HepG2 (cell line): ENCODE results near the gene ATRIP. TPM values are rescaled to one million over a fixed set of nuclear protein-coding genes. Genes with fewer than 3 reads are reported as not detected.

Source experiments
- CBX1 ChIP-seq: IDR thresholded peaks from one replicate; pipeline ENCODE4 v1.6.1; 2016; ENCODE audit warnings: antibody characterized with exemption, low read depth
- ETV6 ChIP-seq: sonication (generic); formaldehyde crosslinking; conservative IDR thresholded peaks from 2 replicates; pipeline ENCODE4 v1.4.0; 2020; ENCODE audit warnings: missing genetic modification reagents
- FUBP1 ChIP-seq: sonication (generic); formaldehyde crosslinking; IDR thresholded peaks from 2 replicates; pipeline ENCODE4 v1.5.1; 2020; ENCODE audit warnings: missing genetic modification reagents, mild to moderate bottlenecking, borderline replicate concordance
- GABPB1 ChIP-seq: IDR thresholded peaks from 2 replicates; pipeline ENCODE4 v1.6.1; 2016; ENCODE audit warnings: mild to moderate bottlenecking, missing genetic modification reagents, moderate library complexity, missing compliant biosample characterization
- HOXA3 ChIP-seq: sonication (generic); formaldehyde crosslinking; IDR thresholded peaks from 2 replicates; pipeline ENCODE4 v1.5.0; 2020; ENCODE audit warnings: missing genetic modification reagents
- NBN ChIP-seq: fragments of 450-650 bp; conservative IDR thresholded peaks from 2 replicates; pipeline ENCODE4 v1.6.1; 2017
- RBM22 ChIP-seq: fragments of 200-400 bp; formaldehyde crosslinking; optimal IDR thresholded peaks from 2 replicates; pipeline ENCODE3; 2017; ENCODE audit warnings: mild to moderate bottlenecking, low read length, moderate library complexity
- REXO4 ChIP-seq: sonication (generic); formaldehyde crosslinking; IDR thresholded peaks from 2 replicates; pipeline ENCODE4 v1.8.0; 2022; ENCODE audit warnings: missing genetic modification reagents, mild to moderate bottlenecking, borderline replicate concordance
- TEF ChIP-seq: sonication (generic); formaldehyde crosslinking; IDR thresholded peaks from 2 replicates; pipeline ENCODE4 v1.5.0; 2020; ENCODE audit warnings: missing genetic modification reagents
- ZBTB7A ChIP-seq: sonication (generic); formaldehyde crosslinking; IDR thresholded peaks from 2 replicates; pipeline ENCODE4 v1.8.0; 2022; ENCODE audit warnings: mild to moderate bottlenecking, missing genetic modification reagents
- ZFP91 ChIP-seq: sonication (generic); formaldehyde crosslinking; IDR thresholded peaks from 2 replicates; pipeline ENCODE4 v1.9.0; 2022; ENCODE audit warnings: missing genetic modification reagents, mild to moderate bottlenecking, borderline replicate concordance
- ZFX ChIP-seq: sonication (generic); formaldehyde crosslinking; IDR thresholded peaks from 2 replicates; pipeline ENCODE4 v1.4.0; 2020; ENCODE audit warnings: mild to moderate bottlenecking, low read depth, missing genetic modification reagents, moderate library complexity
- ZNF496 ChIP-seq: sonication (generic); formaldehyde crosslinking; IDR thresholded peaks from 2 replicates; pipeline ENCODE4 v1.8.1; 2023; ENCODE audit warnings: mild to moderate bottlenecking, moderate library complexity, missing genetic modification reagents; ENCODE audit not compliant: insufficient replicate concordance
- ZNF609 ChIP-seq: sonication (generic); formaldehyde crosslinking; IDR thresholded peaks from 2 replicates; pipeline ENCODE4 v1.4.0; 2020; ENCODE audit warnings: mild to moderate bottlenecking, missing genetic modification reagents, borderline replicate concordance
- ZNF619 ChIP-seq: sonication (generic); formaldehyde crosslinking; IDR thresholded peaks from 2 replicates; pipeline ENCODE4 v1.4.0; 2020; ENCODE audit warnings: mild to moderate bottlenecking, missing genetic modification reagents
- ZNF747 ChIP-seq: sonication (generic); formaldehyde crosslinking; IDR thresholded peaks from 2 replicates; pipeline ENCODE4 v1.8.1; 2023; ENCODE audit warnings: missing genetic modification reagents, mild to moderate bottlenecking, borderline replicate concordance
- ZNF777 ChIP-seq: sonication (generic); formaldehyde crosslinking; IDR thresholded peaks from 2 replicates; pipeline ENCODE4 v1.4.0; 2020; ENCODE audit warnings: missing genetic modification reagents
- ZSCAN29 ChIP-seq: sonication (generic); formaldehyde crosslinking; conservative IDR thresholded peaks from 2 replicates; pipeline ENCODE4 v1.4.0; 2020; ENCODE audit warnings: mild to moderate bottlenecking, missing genetic modification reagents
- polyA plus RNA-seq, 8 experiments: library from polyadenylated mRNA; depleted of rRNA in 3 of 8; stranded (reverse) in 7 of 8; unstranded in 1 of 8; fragments of >200 nt; fragmentation: Illumina TruSeq in 4 of 8; extraction: Trizol in 4 of 8; gene quantifications; 2 replicates each; pipeline versions ENCODE4 v1.2.1 to v1.2.3, GENCODE V29; 2011 to 2016; ENCODE audit warnings: low read depth in 4 of 8, missing spikeins in 1 of 8, mixed read lengths in 1 of 8; ENCODE audit not compliant: insufficient read depth in 1 of 8
- total RNA-seq, 5 experiments: library from RNA; depleted of rRNA; stranded (reverse); fragments of >200 nt; fragmentation: Illumina TruSeq; extraction: Trizol; gene quantifications; 2 replicates each; pipeline ENCODE4 v1.2.3, GENCODE V29; 2016; ENCODE audit warnings: low read depth in 1 of 5

Gene ATRIP
- total and polyA plus RNA-seq, 2 of the 13 experiments (the other 11 are each of a cell fraction or from before 2014, with no cell fraction given): 5.1 to 12.5 TPM

- TF ChIP-seq ZBTB7A (CRISPR knock-in tag): 0 out of 2 replicates have a peak, but pooled peaks have one; percentile 28
- no peak for TF ChIP-seq FUBP1
- TF ChIP-seq GABPB1 (CRISPR knock-in tag): peak; percentile 99
- peak; percentile 72 for TF ChIP-seq ZFP91
- TF ChIP-seq ZNF777 (CRISPR knock-in tag): peak; percentile 63
- peak; percentile 90 for TF ChIP-seq ZFX (CRISPR knock-in tag)
- TF ChIP-seq ZSCAN29 (CRISPR knock-in tag): 0 out of 2 replicates have a peak, but pooled peaks have one; percentile 35
- TF ChIP-seq TEF: no peak
- TF ChIP-seq ZNF609: peak; percentile 45; the same call in 1 of the 2 replicates
- TF ChIP-seq ETV6 (CRISPR knock-in tag): 0 out of 2 replicates have a peak, but pooled peaks have one; percentile 63
- TF ChIP-seq REXO4: no peak
- peak; percentile 92 for TF ChIP-seq ZNF747 (CRISPR knock-in tag)
- TF ChIP-seq RBM22: no peak
- no peak for TF ChIP-seq ZNF496 (CRISPR knock-in tag)
- TF ChIP-seq HOXA3 (CRISPR knock-in tag): peak; percentile 71
- TF ChIP-seq NBN: no peak
- TF ChIP-seq ZNF619: no peak
- peak; percentile 91 for TF ChIP-seq CBX1
Measured at GRCh38 chr3:48439820-48440589, 6.5 kb upstream of the ATRIP start, which contains the start of the genes CCDC51 and TMA7 (continued).
